ENCODE data around the gene CES4A.

- no peak for TF ChIP-seq MEIS2 (IDR thresholded peaks at IDR 0.05; ENCODE audit: partially characterized antibody)
- no peak for TF ChIP-seq HCFC1 (IDR thresholded peaks at IDR 0.05; ENCODE audit: low read depth, low read length)
- no peak for TF ChIP-seq CBX3 (IDR thresholded peaks at IDR 0.05; ENCODE audit: borderline replicate concordance in 1 of 2, low read length in 2 of 2)
- TF ChIP-seq EZH2 (IDR thresholded peaks at IDR 0.05; ENCODE audit: borderline replicate concordance, low read depth, low read length): no peak
- no peak for TF ChIP-seq TAF15 (IDR thresholded peaks at IDR 0.05; ENCODE audit: low read depth, low read length)
- no peak for TF ChIP-seq ARID2 (IDR thresholded peaks at IDR 0.05)
- TF ChIP-seq CREM (IDR thresholded peaks at IDR 0.05; ENCODE audit: low read depth): no peak
- TF ChIP-seq REST (IDR thresholded peaks at IDR 0.05; ENCODE audit: borderline replicate concordance): no peak
- no peak for TF ChIP-seq REST (CRISPR knock-in tag; IDR thresholded peaks at IDR 0.05; ENCODE audit: low read depth)
- TF ChIP-seq MEF2A (IDR thresholded peaks at IDR 0.05; ENCODE audit: control insufficient read depth, low read depth, low read length): no peak
- no peak for TF ChIP-seq HDGF (IDR thresholded peaks at IDR 0.05)
- TF ChIP-seq KAT7 (CRISPR knock-in tag; IDR thresholded peaks at IDR 0.05; ENCODE audit: borderline replicate concordance): no peak
- no peak for TF ChIP-seq CTCF (IDR thresholded peaks at IDR 0.05 in 2 of 3, conservative IDR thresholded peaks at IDR 0.05 in 1 of 3; ENCODE audit: insufficient read depth in 2 of 3, low read depth in 1 of 3, low read length in 3 of 3)
- no peak for TF ChIP-seq ZNF830 (CRISPR knock-in tag; IDR thresholded peaks at IDR 0.05)
Observed at GRCh38 chr16:67054901-67055300, 66.5 kb downstream of the CES4A start.

Measured in K562 (cell line).